ENCODE results near the gene PLCL1.

PLCL1 gene

GRCh38 chr2:197804049-197804757 lies at the start of gene PLCL1:
Gene PLCL1, plus strand, starts transcription at chr2:197804593.
- no peak within 1 kb of the TSS for H3K27ac ChIP-seq
- TF ChIP-seq, protein P1, sequence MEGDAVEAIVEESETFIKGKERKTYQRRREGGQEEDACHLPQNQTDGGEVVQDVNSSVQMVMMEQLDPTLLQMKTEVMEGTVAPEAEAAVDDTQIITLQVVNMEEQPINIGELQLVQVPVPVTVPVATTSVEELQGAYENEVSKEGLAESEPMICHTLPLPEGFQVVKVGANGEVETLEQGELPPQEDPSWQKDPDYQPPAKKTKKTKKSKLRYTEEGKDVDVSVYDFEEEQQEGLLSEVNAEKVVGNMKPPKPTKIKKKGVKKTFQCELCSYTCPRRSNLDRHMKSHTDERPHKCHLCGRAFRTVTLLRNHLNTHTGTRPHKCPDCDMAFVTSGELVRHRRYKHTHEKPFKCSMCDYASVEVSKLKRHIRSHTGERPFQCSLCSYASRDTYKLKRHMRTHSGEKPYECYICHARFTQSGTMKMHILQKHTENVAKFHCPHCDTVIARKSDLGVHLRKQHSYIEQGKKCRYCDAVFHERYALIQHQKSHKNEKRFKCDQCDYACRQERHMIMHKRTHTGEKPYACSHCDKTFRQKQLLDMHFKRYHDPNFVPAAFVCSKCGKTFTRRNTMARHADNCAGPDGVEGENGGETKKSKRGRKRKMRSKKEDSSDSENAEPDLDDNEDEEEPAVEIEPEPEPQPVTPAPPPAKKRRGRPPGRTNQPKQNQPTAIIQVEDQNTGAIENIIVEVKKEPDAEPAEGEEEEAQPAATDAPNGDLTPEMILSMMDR (conservative IDR thresholded peaks at IDR 0.05) = no peak

DNA sequence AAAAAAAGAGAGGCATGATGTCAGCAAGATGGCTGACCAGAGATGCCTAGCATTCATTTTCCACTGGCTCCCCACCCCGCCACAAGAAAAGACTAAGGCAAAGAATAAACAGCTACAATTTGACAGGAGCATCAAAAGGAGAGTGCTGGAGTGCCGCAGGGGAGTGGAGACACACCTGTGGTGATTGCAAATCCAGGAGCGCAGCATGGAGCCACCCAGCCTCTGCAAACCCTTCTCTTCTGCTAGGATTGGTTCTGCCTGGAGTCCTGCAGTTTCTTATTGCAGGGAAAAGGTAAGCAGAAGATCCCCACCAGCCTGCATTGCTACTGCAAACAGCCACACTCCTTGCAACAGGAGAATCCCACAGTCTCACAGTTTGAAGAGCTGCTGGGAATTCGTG lies 45.4 kb upstream of the PLCL1 start:
- no peak for TF ChIP-seq ZFX (IDR thresholded peaks at IDR 0.05)
- TF ChIP-seq, protein P1 (conservative IDR thresholded peaks at IDR 0.05) = no peak
- H3K27ac ChIP-seq = no peak overlapping the region

DNA sequence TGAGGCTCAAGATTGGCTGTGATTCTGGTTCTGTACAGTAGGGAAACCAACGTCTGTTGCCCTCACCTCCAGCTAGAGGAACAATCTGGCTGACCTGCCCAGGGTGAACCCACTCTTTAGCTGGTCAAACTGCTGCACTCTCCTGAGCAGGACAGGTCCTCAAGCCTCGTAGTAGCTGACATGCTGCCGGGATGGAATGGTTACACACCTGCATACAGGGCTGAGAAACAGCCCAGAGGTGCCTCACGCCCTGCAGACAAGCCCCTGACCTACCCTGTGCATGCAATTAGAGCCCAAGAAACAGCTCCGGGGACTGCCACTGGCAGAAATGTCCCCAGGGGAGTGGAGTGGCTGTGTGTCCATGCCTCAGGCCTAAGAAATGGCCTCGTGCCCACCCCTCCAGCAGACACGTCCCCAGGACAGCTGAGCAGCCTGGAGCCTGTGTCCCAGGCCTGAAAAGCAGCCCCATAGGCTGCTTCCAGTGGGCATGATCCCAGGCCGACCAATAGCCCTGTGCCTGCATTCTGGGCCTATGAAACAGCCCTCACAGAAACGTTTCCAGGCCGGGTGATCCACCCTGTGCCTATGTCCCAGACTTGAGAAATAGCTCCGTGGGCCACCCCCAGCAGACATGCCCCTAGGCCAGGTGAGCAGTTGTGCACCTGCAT lies 44.6 kb upstream of the PLCL1 start:
- H3K27ac ChIP-seq = no peak overlapping the region
- TF ChIP-seq ZFX (IDR thresholded peaks at IDR 0.05) = no peak
- TF ChIP-seq, protein P1 (conservative IDR thresholded peaks at IDR 0.05) = no peak

GRCh38 chr2:197760293-197760657 lies 44.1 kb upstream of the PLCL1 start:
- no peak for TF ChIP-seq ZFX (IDR thresholded peaks at IDR 0.05)
- TF ChIP-seq, protein P1 (conservative IDR thresholded peaks at IDR 0.05) = no peak
- H3K27ac ChIP-seq = no peak overlapping the region

DNA sequence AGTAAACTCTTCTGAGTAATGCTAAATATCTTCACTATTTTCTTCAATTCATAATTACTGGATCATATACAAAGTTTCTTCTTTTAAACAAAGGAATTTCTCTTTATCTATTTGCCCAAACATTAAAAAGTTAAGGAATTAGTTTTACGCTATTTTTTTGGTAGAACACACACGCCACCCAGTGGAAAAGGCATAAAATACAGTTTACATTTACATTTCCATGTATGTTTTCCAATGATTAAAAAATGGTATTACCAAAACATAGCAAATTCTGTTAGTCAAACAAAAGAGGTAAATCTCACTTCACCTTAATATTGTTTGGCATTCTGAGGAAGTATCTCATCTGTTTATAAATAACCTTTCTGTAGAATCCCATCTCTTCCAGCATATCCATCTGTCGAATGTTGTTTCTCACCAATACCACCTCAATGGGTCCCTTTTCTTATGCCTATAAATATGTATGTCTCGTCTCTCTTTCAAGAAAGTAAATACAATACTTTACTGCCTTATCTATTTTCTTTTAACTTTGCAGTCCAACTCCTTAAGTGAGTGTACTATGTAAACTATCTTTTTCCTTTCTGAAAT lies 26.5 kb upstream of the PLCL1 start:
- H3K27ac ChIP-seq = no peak overlapping the region
- no peak for TF ChIP-seq ZFX (IDR thresholded peaks at IDR 0.05)
- TF ChIP-seq, protein P1 (conservative IDR thresholded peaks at IDR 0.05) = peak; percentile 78

GRCh38 chr2:197779261-197779660 lies 25.1 kb upstream of the PLCL1 start:
- H3K27ac ChIP-seq = no peak overlapping the region
- no peak for TF ChIP-seq ZFX (IDR thresholded peaks at IDR 0.05)
- TF ChIP-seq, protein P1 (conservative IDR thresholded peaks at IDR 0.05) = no peak

DNA sequence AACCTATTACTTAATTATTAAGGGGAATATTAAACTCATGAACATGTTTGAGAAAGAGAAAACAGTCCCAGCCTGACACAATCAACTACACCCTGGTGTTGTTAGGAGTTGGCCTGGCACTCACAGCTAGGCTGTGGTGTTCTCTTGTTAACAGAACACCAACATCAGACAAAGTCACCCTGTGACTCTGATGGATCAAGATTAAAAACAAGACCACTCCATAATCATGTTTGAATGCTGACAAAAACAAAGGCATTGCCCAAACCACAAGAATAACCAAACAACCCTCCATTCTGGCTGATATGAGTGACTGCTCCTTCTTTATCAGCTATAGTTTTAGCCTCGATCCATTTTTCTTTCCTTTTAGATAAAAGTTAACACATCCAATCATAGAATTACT lies 22.3 kb upstream of the PLCL1 start:
- H3K27ac ChIP-seq = no peak overlapping the region
- no peak for TF ChIP-seq ZFX (IDR thresholded peaks at IDR 0.05)
- TF ChIP-seq, protein P1 (conservative IDR thresholded peaks at IDR 0.05) = no peak
